Activated CD8-positive, alpha-beta memory T cell treated with anti-CD3 and anti-CD28 coated beads for 1 hour (primary cell): ENCODE data around the gene CHCHD4.
A peak's percentile ranks its signal among the peaks of the same experiment; 100 is the strongest.

Source experiments
- DNase-seq, 2 donors: peaks; one replicate each; pipeline ENCODE4 v3.0.0-alpha.2; 2020; ENCODE audit warnings: low read depth in 1 of 2; ENCODE audit errors: extremely low read depth in 1 of 2

Gene CHCHD4

GRCh38 chr3:14150491-14151230 lies 26.0 kb upstream of the CHCHD4 start:
- no peak for DNase-seq

DNA sequence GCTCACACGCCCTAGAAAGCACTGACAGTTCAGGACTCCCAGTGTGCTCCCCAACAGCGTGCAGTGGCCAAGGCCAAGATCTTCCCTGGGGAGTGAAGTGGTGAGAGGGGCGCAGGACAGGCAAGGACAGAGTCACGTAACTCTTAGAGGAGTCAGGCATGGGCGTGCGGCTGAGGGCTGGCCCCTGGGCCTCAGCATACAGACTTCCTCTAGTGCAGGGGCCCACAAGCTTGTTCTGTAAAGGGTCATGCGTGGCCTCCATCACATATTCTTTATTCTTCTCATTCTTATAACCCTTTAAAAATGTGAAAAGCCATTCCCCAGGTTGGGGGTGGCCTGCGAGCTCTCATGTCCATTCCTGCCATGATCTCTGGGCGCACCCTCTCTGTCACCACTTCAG lies 25.4 kb upstream of the CHCHD4 start:
- no peak for DNase-seq

- no peak for DNase-seq
Measured at GRCh38 chr3:14148041-14148985, 23.6 kb upstream of the CHCHD4 start.

- DNase-seq: no peak
Measured at GRCh38 chr3:14147617-14148016, 22.9 kb upstream of the CHCHD4 start.

- no peak for DNase-seq
Measured at GRCh38 chr3:14147066-14147435, 22.4 kb upstream of the CHCHD4 start.

DNA sequence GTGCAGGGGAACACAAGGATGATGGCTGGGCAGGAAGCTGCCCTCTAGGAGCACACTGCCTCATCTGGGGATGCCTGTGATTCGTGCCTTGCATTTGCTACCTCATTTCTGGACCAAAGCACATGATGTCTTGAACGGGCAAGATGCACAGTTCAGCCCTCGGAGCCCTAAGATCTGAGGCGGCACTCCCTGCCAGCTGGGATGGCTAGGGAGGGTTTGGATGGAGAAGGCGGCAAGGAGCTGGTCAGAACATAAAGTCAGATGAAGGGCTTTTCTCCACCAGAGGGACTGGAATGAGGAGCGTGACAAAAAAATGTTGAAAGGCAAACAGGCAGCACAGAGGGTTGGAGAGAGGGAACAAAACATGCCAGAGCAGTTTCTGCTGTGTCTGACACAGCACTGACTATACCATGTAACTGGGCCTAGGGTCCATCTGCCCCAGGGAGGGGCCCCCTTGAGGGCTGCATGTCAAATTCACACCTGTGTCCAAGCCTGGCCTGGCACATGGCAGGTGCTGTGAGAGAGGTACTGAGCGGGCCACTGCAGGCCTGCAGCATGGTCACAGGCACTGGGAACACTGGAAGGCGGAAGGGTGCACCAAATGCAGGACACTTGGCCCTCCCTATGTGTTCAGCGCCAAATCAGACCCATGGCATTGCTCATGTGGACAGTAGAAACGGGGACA lies 21.9 kb upstream of the CHCHD4 start:
- DNase-seq: no peak

DNA sequence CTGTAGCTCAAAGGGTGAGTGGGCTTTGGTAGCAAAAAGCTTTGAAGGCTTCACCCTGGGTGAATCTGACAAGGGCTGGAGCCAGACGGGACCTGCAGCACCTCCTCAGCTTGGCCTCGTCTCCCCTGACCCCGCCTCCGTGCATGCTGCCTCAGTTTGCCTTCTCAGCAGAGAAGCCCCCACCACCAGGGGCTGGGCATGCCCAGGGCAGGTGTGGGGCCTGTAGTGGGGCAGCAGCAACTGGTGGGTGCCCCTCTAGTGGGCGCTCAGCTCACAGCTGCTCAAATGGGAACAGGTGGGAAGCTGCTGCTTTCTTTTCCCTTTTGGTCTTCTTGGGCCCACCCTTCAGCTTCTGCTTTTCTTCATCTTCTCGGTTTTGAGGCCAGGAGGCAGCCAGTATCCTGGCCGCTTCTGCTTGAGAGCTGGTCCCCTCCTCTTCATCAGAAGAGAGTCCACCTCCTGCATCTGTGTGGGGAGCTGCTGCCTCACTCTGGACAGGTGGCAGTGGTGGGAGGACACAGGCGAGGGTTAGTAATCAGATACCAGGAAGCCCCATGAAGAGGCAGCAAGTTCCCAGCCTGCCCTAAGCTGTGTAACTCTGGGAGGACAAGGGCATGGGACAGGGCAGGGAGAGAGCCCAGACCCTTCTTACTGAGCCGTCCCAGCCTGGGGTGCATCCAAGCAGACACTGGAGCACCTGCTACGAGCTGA lies 21.2 kb upstream of the CHCHD4 start:
- DNase-seq: no peak

DNA sequence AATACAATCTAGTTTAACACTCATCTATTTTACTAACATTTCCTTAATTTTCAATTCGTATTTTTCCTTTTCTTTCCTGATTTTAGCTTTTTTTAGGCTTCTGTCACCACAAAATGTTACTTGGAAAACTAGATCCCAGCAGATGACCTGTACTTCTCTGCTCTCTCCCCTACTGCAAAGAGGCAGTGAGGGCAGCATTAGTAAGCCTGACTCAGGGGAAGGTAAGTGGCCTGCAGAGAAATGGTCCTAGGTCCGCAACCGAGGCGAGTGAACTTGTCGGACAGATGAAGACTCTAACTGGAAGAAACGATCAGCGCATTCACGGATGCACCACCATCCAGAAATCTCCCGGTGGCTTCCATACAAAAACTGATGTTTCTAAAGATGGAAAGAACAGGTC lies 20.6 kb upstream of the CHCHD4 start:
- no peak for DNase-seq

- peak; percentile 45 to 49 for DNase-seq
Measured at GRCh38 chr3:14144423-14145075, 19.9 kb upstream of the CHCHD4 start.

DNA sequence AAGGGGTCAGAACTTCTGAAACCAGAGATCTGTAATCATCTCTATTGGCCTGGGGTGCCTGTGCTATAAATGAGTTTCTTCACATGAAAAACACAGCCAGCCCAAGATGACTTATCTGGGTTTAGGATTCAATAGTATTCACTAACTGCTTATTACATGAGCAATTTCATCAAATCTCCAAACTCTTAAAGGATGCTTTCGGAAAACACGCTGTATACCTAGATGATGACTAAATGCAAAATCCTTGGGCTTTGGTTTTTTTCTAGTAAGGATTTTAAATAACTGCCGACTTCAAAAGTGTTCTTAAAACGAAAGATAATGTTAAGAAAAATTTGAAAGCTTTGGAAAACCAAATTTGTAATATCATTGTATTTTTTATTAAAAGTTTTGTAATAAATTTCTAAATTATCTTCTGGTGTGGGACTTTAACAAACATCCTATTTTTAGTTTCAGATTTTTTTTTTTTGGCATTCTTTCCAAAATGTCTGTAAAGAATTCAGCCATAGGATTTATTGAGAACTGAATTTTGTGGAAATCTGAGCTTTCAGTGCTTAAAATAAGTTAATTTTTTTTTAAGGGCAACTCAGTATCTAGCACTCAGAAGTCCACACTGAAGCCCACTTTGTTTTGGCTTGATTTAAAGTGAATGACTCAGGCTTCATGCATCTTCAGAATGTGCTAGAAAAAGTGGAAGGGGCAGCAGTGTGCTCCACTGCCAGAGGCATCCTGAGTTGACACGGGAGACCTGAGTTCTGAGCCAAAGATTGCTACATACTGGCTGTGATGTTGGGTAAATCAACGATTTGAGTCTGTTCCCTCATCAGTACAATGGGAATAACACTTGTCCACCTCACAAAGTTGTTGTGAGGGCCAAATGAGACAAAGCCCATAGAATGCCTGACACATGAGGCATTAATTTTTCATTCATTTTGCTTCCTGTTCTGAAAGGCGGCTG lies 18.9 kb upstream of the CHCHD4 start:
- DNase-seq: no peak

- DNase-seq: no peak
Measured at GRCh38 chr3:14142567-14143270, 18.0 kb upstream of the CHCHD4 start.

GRCh38 chr3:14141602-14142341 lies 17.1 kb upstream of the CHCHD4 start:
- no peak for DNase-seq

- DNase-seq: no peak
Measured at GRCh38 chr3:14141144-14141543, 16.5 kb upstream of the CHCHD4 start.

GRCh38 chr3:14140668-14141067 lies 16.0 kb upstream of the CHCHD4 start:
- DNase-seq: no peak

DNA sequence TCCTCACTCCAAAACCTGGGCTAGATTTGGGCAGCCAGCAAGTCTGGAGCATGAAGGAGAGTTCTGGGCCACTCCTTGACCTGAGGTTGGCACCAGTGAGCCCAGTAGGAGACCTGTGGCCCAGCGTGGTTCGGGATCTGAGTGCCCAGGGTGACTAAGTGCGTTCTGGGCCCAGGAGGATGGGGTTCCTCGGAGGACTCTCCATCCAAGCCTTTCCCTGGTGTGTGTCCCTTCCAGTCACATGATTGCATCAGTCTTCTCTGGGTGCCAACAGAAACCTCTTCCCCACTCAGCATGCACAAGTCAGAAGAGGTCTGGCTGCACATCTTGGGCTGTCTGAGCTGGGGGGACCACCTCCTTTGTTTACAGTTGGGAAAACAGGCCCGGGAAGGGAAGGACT lies 15.1 kb upstream of the CHCHD4 start:
- no peak for DNase-seq

GRCh38 chr3:14138878-14139655 lies 14.4 kb upstream of the CHCHD4 start:
- DNase-seq: no peak
